ENCODE measurements around the gene TOP1. TPM values are rescaled to one million over a fixed set of nuclear protein-coding genes. Genes with fewer than 3 reads are reported as not detected.
A peak's percentile ranks its signal among the peaks of the same experiment; 100 is the strongest.

Gene TOP1
- polyA plus RNA-seq (ENCODE audit: insufficient read length in 4 of 4), result 100 to 1,000 TPM; 107 to 115 (median 111) TPM

DNA sequence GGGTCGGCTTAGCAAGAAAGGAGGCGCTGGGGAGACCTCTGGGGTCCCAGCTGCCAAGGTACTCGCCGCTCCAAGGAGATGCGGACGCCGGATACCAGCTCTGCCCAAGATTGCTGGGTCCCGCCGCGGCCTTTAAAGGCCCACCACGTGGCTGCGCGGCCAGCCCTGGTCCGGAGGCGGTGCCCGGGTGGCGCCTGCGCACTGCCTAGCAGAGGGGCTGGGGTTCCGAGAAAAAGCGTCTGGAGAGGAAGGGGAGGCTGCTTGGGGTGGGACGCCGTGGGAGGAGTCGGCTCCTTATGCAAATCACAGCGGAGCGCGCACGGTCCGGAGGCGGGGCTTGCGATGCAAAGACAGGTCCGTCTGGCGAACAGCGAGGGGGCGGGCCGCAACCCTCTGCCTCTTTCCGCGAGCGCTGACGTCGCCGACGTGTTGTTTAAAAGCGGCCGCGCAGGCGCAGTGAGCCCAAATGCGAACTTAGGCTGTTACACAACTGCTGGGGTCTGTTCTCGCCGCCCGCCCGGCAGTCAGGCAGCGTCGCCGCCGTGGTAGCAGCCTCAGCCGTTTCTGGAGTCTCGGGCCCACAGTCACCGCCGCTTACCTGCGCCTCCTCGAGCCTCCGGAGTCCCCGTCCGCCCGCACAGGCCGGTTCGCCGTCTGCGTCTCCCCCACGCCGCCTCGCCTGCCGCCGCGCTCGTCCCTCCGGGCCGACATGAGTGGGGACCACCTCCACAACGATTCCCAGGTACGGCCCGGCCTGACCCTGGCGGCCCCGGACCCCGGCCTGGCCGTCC, at the start of gene TOP1:
TOP1 (plus strand) TSS at position 464 of the 791 bp plus-strand sequence; CDS start at position 710, 246 bp downstream.
- peak; percentile 90 to 99 (median 98) for DNase-seq (ENCODE audit: low read depth in 4 of 4, low spot score in 2 of 4)

DNA sequence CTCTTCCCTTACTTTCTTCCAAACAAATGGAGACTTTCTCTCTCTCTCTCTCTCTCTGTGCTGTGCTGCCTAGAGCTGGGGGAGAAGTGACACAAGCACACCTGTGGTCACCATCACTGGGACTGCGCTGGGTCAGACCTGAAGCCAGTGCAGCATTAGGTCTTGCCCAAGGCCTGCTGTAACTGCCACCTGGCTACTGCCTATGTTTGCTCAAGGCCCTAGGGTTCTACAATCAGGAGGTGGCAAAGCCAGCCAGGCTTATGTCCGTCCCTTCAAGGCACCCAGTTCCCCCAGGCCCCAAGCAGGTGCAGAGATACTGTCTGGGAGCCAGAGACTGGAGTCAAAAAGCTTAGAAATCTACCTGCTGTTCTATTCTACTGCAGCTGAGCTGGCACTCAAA, 49.4 kb upstream of the TOP1 start:
- no peak for DNase-seq (ENCODE audit: low read depth in 4 of 4, low spot score in 2 of 4)

GRCh38 chr20:40980106-40980827, 48.4 kb upstream of the TOP1 start:
- DNase-seq (ENCODE audit: low read depth in 4 of 4, low spot score in 2 of 4), result no peak

GRCh38 chr20:40980828-40981310, 47.8 kb upstream of the TOP1 start:
- DNase-seq (ENCODE audit: low read depth in 4 of 4, low spot score in 2 of 4), result no peak

DNA sequence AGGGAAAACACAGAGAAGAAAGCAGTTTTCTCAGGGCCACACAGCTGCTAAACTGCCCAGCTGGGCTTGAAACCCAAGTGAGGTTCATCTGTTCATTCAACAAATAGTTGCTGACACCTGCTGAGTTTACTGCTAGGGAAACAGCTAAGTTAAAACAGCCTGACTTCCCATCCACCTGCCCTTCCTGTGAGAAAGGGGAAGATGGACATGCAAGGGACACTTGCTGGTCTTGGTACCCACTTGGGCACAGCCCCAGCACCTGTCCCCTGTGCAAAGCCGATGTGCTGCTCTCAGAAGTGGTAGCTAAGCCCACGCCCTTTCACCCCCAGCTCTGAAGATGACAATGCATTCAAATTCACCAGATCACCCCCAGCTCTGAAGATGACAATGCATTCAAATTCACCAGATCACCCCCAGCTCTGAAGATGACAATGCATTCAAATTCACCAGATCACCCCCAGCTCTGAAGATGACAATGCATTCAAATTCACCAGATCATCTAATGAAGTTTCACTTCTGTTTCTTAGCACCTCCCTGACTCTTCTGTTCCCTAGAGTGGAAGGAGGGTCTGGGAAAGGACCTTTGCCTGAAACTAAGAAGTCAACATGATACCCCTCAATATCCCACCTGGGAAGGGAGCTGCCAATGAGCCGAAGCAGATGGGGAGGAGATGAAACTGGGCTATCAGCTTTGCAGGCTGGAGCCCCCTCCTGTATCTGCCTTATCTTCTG, 46.0 kb upstream of the TOP1 start:
- no peak for DNase-seq (ENCODE audit: low read depth in 4 of 4, low spot score in 2 of 4)

- DNase-seq (ENCODE audit: low read depth in 4 of 4, low spot score in 2 of 4), result no peak
These were observed 44.7 kb upstream of the TOP1 start for GRCh38 chr20:40983898-40984297.

- DNase-seq (ENCODE audit: low read depth in 4 of 4, low spot score in 2 of 4), result no peak
These were observed 44.1 kb upstream of the TOP1 start for GRCh38 chr20:40984496-40984895.

- no peak for DNase-seq (ENCODE audit: low read depth in 4 of 4, low spot score in 2 of 4)
These were observed 41.8 kb upstream of the TOP1 start for GRCh38 chr20:40986774-40987173.

GRCh38 chr20:40990542-40991120, 38.0 kb upstream of the TOP1 start:
- peak in 3 of 4 donors; percentile 34 to 67 (median 55) for DNase-seq (ENCODE audit: low read depth in 4 of 4, low spot score in 2 of 4)

DNA sequence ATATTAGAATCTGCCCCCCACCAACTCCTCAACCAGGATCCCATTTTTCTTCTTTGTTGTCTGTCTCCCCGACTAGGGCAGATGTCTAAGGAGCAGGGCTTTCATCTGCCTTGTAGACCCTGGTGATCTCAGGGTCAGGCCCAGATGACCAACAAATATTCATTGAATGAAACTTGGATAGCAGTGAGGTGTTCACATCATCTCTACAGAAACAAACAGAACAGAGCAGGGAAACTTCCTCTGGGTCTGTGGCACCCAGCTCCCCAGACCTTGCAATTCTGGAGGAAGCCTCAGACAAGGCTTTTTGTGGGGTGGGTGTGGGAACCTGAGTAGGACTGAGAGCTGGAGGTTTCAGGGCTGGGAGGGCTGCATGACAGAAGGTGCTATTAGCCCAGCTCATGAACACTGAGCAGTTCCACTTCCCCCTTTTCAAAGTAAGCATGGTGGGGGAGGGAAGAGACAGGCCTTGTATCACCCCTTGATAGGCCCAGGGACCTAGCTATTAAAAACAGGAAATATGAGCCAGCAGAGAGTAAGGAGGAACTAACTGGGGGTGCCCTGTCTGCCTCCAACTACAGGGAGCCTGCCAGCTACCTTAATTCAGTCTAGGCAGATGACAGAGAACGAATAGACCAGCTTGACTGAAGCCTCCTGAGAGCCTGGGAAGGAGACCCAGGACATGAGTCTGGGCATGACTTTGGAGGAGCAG, 37.3 kb upstream of the TOP1 start:
- no peak for DNase-seq (ENCODE audit: low read depth in 4 of 4, low spot score in 2 of 4)

DNA sequence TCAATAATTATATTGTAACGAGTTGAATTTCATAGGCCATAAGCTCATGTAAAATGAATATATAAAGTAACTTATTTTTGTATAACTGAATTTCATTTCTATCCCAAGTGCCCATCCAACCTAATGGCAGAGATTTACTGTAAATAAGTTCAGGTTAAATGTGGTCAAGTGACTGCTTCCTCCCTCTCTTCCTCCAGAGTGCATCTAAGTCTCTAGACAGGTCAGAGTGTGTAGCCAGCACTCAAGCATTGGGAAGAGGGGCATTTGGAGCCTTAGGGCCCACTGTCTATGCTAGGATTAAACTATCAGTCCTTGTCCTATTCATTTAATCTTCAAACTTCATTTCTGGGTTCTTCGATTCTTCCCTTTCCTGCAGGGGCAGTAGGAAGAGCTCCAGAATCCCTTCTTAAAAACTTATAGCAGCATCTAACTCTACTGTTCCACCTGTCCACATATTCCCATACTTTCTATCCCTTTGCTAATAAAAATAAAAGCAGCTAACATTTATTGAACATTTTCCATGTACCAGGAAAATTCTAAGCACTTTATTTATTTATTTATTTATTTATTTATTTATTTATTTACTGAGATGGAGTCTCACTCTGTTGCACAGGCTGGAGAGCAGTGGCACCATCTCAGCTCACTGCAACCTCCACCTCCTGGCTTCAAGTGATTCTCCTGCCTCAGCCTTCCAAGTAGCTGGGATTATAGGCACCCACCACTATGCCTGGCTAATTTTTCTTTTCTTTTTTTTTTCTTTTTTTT, 36.1 kb upstream of the TOP1 start:
- no peak for DNase-seq (ENCODE audit: low read depth in 4 of 4, low spot score in 2 of 4)

DNA sequence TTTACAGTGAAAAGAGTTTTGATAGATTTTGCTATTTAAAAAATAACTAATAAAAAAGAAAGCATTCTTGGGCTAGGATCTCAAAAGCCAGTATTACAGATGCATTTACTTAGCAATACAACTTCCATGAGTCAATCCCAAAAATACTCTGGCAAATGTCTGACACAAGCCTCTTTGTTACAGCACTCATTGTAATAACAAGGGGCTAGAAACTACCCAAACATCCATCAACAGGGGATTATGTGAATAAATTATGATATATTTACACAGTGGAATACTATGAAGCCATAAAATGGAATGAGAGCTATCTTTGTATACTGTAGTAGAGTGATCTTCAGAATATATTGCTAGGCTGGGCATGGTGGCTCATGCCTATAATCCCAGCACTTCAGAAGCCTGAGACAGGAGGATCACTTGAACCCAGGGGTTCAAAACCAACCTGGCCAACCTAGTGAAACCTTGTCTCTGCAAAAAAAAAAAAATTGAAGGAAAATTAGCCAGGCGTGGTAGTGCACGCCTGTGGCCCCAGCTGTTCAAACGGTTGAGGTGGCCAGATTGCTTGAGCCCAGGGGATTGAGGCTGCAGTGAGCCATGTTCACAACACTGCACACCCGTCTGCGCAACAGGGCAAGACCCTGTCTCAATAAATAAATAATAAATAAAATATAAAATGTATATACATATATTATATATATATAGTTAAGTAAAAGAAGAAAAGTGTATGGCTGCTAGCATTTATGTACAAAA, 34.7 kb upstream of the TOP1 start:
- no peak for DNase-seq (ENCODE audit: low read depth in 4 of 4, low spot score in 2 of 4)

DNA sequence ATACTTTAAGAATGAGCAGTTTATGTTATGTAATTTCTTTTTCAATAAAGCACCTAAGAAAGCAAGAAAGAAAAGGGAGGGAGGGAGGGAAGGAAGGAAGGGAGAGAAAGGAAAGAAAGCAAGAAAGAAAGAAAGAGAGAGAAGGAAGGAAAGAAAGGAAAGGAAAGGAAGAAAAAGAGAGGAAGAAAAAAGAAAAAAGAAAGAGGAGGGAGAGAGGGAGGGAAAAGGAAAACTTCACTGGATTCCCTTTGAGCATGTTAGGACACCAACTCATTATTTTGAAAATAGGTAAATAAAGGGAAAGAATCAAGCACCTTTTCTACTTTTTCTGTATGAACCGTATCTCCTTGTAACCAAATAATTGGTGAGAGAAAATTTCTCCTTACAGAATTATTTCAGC, 32.3 kb upstream of the TOP1 start:
- DNase-seq (ENCODE audit: low read depth in 4 of 4, low spot score in 2 of 4), result no peak

- no peak for DNase-seq (ENCODE audit: low read depth in 4 of 4, low spot score in 2 of 4)
These were observed 31.5 kb upstream of the TOP1 start for GRCh38 chr20:40997116-40997515.

DNA sequence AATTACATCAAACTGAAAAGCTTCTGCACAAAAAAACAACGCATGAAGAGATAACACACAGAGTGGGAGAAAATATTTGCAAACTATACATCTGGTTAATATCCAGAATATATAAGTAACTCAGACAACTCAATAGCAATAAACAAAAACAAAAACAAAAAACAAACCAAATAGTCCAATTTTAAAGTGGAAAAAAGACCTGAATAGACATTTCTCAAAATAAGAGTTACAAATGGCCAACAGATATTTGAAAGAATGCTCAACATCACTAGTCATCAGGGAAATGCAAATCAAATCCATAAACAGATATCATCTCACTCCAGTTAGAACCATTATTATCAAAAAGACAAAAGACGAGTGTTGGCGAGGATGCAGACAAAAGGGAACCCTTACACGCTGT, 28.8 kb upstream of the TOP1 start:
- no peak for DNase-seq (ENCODE audit: low read depth in 4 of 4, low spot score in 2 of 4)

- no peak for DNase-seq (ENCODE audit: low read depth in 4 of 4, low spot score in 2 of 4)
These were observed 28.0 kb upstream of the TOP1 start for GRCh38 chr20:41000628-41001027.

GRCh38 chr20:41001497-41001896, 27.1 kb upstream of the TOP1 start:
- DNase-seq (ENCODE audit: low read depth in 4 of 4, low spot score in 2 of 4), result no peak

- no peak for DNase-seq (ENCODE audit: low read depth in 4 of 4, low spot score in 2 of 4)
These were observed 25.8 kb upstream of the TOP1 start for GRCh38 chr20:41002842-41003142.
